Measurements from ENCODE around the gene AIFM3. TPM values are rescaled to one million over a fixed set of nuclear protein-coding genes. Genes with fewer than 3 reads are reported as not detected.
A peak's percentile ranks its signal among the peaks of the same experiment; 100 is the strongest.

AIFM3 gene
- 3.0 and 4.5 TPM in 2 replicates for total RNA-seq
- 3.7 TPM for total RNA-seq (2013)
- polyA plus RNA-seq: 6.0 and 7.5 TPM in 2 replicates
- 1.7 and 3.0 TPM in 2 replicates for polyA minus RNA-seq

- Mint-ChIP-seq H3K27me3 (peaks cover 3% of the 10 kb centered on the region), H3K27ac (peak within 1 kb of the TSS; percentile 56), H3K9me3 (ENCODE audit: insufficient read depth) (no peaks in the 10 kb centered on the region), H3K4me1 (peaks cover 52% of the 10 kb centered on the region), H3K4me3 (peak within 1 kb of the TSS; percentile 70)
- DNase-seq (peak; percentile 17), ATAC-seq (ENCODE audit: low read depth) (no peak)
- Histone ChIP-seq H3K4me1 (ENCODE audit: control insufficient read depth in 2 of 2, insufficient read depth in 2 of 2, low read length in 2 of 2) (peaks cover 40 to 58% of the 10 kb centered on the region in 2 donors), H3K9me3 (ENCODE audit: control extremely low read depth in 1 of 3, control insufficient read depth in 2 of 3, insufficient read depth in 1 of 3, low read length in 2 of 3) (no peaks in the 10 kb centered on the region), H4K20me1 (ENCODE audit: control insufficient read depth, insufficient read depth, low read length, poor library complexity, severe bottlenecking) (no peaks in the 10 kb centered on the region), H3K27me3 (replicated peaks in 1 of 4; ENCODE audit: control extremely low read depth in 1 of 4, control insufficient read depth in 3 of 4, insufficient read depth in 4 of 4, low read length in 3 of 4) (peaks cover 0 to 17% (median 2%) of the 10 kb centered on the region in 4 experiments), H3K9ac (ENCODE audit: low read length) (peak within 1 kb of the TSS; percentile 28), H3K79me2 (ENCODE audit: control insufficient read depth, insufficient read depth, low read length) (no peaks in the 10 kb centered on the region), H3K27ac (ENCODE audit: low read length in 2 of 2) (peak within 1 kb of the TSS; percentile 38 to 53), H3K36me3 (replicated peaks in 1 of 2; ENCODE audit: control extremely low read depth in 1 of 2, control insufficient read depth in 1 of 2, extremely low read depth in 1 of 2, insufficient read depth in 2 of 2, low read length in 1 of 2) (no peaks in the 10 kb centered on the region), H3K4me2 (replicated peaks; ENCODE audit: low read depth, low read length, poor library complexity, severe bottlenecking) (peak within 1 kb of the TSS; percentile 94), H2AFZ (ENCODE audit: insufficient read depth, low read depth, low read length, poor library complexity, severe bottlenecking) (peak within 1 kb of the TSS; percentile 58), H3K4me3 (ENCODE audit: control extremely low read depth in 1 of 5, extremely low read depth in 1 of 5, insufficient read depth in 1 of 5, low read depth in 2 of 5, low read length in 4 of 5) (no peak within 1 kb of the TSS)
- no peak for TF ChIP-seq EZH2 (IDR thresholded peaks at IDR 0.05; ENCODE audit: borderline replicate concordance, insufficient read depth, low read depth, low read length, poor library complexity, severe bottlenecking)
- no peak for TF ChIP-seq CTCF (IDR thresholded peaks at IDR 0.05)
- POLR2A ChIA-PET: no interaction called here
- 91% methylated on average over 18 of the region's 22 CpGs for WGBS (ENCODE audit: insufficient coverage)
- CTCF ChIA-PET: interaction anchor here (0.6 kb wide), 1 partner anchor 9 kb away, joined by 3 read pairs; no protein-coding TSS in a partner anchor
- intact Hi-C loops (cut with micrococcal nuclease): no loop called here
Observed at GRCh38 chr22:20966883-20967696, at the start of gene AIFM3. Gene AIFM3, plus strand, starts transcription at chr22:20967255. Its CDS starts 690 bp downstream, at chr22:20967945.
